Retina (tissue), 1 donor: ENCODE results near the gene IL34.
A peak's percentile ranks its signal among the peaks of the same experiment; 100 is the strongest.

Experiments used
- DNase-seq: peaks from one replicate; pipeline ENCODE4 v3.0.0-alpha.2; 2016

IL34 gene

DNA sequence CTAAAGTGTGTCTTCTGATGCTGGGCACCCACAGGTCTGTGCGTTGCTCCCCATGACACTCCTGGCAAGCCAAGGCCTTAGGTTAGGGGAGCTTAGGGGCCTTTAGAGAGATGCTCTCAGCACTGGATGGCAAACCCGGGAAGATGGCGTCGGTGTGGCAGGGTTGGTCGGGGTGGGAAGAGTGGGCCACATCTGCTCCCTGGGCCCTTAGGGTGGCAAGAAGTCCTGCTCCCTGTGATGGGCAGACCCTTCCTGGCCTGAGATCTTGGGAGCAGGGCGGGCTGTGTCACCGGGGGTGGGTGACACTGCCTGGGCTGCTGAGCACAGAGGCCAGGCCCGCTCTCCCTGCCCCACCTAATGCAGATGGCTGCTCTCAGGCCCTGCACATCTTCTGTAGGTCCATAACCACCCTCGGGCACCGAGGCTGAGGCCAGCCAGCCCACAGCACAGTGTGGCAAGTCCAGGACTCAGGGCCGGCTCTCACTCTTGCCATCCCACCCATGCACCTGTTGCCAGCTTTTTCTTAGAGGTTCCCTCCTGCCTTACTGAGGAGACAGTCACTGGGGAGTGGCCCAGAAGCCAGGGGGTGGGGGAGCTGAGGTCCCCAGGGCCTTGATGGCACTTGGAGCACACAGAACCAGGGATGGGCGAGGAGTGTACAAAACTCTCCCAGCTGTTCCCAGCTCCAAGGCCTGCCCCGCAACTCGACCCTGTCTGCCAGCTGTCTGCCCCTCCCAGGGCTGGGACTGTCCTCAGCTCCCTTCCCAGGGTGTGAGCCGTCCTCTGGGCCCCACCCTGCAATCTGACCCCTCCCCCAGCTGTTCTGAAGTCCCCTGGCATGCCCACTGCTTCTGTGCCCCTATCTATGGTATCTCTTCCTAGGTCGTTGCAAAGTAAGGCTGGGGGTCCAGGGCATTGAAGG, 43.9 kb downstream of the IL34 start:
- DNase-seq, result no peak

DNA sequence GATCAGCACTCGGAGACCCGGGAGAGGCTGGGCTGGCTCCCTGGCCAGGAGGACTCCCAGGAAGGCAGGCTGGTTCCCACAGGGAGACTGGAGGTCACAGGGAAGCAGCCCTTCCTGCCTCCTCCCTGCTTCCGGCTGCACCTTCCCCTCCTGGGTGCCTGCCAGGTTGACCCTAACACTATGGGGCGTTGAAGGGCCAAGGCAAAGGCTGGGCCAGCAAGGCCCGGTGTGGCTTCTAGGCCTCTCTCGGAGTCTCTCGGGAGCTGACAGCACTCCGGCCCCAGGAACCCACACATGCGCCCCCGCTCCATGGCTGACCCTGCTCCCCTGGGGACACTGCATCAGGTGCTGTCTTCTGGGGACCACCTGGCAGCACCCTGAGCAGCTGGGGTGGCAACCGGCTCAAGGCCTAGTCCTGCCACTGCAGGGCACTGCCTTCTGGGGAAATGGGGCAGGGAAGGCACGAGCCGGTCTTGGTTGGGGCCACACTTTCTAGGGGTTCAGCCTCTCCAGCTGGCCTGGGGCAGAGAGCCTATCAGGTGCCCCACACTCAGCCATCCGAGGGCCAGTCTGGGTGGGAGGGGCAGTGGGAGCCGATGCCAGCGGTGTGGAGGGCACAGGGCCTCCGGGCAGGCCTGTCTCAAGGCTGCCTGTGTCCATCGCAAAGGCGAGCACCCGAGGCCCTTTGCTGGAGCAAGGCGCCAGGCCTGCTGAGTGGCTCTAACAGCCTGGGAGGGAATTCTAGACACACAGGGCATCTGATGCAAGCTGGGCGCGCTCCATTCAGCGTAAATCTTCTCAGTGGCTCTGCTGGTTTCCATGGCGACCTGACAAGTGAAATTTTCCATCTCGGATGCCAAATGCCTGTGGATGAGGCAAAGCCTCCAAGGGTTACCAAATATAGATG, 45.1 kb downstream of the IL34 start:
- DNase-seq, result peak; percentile 66

DNA sequence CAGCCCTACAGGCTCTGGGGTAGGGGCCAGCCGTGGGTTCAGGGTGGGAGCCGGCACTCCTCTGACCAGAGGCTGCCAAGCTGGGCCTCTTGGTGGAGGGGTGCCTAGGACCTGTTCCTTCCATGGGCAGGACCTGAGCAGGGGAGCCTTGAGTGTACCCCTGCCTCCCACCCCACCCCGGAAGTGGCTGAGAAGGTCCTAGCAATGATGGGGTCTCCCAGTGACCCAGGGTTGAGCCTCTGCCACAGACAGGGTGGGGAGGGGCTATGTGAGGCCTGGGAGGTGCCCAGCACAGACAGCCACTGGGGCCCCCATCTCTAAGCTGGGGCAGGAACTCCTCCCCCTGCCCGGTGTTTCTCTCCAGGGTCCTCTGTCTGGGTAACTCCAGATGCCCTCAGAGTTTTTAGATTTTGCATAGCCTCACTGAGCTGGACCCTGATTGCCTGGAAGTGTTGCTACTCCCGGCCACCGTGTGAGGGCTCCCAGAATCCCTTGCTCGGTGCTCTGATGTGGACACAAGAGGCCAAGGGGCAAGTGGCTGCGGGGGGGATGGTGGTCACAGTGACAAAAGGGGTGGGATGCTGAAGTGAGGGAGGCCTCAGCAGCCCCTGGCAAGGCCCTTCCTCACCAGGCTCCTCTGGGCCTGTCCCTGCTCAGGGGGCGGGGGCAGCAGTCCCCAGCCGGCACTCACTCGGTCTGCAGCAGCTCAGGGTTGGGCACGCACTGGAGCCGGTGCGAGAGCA, 45.9 kb downstream of the IL34 start:
- DNase-seq, result peak; percentile 48

DNA sequence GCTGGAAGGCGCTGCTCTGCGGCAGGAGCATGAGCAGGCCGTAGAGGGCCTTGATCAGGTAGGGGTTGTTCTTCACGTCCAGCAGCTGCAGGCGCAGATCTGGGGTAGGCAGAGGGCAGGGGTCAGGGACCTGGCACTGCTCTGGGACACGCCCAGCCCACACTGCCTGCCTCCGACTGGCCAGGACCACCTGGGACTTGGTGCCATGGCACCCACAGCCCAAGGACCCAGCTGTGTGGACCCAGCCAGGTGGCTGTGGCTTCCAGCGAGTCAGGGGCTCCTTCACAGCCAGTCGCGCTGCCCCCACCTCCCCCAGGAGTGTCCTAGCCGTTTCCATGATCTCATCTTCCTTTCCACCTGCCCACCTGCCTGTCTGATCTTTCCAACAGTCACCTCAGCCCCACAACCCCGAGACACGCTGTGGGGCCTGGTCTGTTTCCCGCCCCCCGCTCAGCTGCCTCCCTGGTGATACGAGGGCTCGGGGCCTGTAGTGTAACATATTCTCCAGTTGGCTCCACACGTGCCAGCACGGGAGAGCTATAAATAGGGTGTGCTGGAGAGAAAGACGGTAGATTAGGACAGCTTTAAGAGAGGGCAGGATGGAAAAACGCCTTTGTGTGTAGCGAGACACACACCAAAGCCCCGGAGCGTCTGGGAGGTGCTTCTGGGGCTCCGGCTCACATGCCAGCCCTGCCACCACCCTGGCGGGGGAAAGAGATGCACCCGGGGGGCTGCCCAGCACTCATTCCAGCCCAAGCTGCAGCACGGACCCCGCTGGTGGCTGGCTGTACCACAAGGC, 46.7 kb downstream of the IL34 start:
- peak; percentile 42 for DNase-seq

DNA sequence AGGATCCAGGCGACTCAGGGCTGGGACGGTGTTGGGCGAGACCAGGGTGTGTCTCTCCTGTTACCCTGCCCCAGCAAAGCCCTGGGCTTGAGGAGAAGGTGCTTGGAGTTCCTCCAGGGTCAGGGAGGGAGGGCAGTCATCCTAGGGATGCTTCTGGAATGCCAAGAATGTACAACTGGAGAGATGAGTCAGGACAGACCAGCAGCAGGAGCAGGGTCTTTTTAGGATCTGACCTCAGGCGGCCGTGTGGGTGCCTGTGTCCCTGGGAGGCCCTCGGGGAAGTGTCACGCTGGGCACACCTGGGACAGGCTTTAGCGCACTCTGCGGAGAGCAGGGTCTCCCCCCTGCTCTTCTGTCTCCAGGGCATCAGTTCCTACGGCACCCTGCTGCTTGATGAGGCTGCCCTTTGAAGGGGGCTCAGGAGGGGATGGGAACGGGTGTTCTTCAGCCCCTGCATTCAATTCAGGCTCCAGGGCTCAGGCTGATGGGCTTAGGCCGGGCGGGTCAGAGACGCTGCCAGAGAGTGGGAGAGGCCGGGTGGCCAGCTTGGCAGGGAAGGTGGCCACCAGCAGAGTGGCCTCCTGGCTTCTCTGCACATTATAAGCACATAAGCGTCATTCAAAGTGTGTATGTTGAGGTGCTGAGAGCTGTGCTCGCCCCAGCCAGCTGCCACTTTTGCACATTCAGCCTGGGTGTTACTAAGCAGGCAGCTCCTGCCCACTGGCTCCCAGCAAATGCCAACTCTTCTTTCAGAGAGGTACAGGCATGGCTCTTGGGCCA, 47.9 kb downstream of the IL34 start:
- peak; percentile 50 for DNase-seq

DNA sequence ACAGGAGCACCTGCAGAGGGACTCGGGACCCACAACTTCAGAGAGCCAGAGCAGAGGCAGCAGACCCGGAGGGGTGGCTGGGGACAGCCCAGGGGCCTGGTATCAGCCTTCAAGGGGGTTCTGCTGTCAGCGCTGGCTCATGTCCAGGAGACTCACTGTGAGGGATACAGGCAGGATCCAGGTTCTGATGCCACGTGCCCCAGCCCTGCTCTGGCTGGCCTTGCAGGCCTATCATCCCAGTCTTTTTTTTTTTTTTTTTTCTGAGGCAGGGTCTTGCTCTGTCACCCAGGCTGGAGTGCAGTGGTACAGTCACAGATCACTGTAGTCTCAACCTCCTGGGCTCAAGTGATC, 48.5 kb downstream of the IL34 start:
- DNase-seq, result no peak

DNA sequence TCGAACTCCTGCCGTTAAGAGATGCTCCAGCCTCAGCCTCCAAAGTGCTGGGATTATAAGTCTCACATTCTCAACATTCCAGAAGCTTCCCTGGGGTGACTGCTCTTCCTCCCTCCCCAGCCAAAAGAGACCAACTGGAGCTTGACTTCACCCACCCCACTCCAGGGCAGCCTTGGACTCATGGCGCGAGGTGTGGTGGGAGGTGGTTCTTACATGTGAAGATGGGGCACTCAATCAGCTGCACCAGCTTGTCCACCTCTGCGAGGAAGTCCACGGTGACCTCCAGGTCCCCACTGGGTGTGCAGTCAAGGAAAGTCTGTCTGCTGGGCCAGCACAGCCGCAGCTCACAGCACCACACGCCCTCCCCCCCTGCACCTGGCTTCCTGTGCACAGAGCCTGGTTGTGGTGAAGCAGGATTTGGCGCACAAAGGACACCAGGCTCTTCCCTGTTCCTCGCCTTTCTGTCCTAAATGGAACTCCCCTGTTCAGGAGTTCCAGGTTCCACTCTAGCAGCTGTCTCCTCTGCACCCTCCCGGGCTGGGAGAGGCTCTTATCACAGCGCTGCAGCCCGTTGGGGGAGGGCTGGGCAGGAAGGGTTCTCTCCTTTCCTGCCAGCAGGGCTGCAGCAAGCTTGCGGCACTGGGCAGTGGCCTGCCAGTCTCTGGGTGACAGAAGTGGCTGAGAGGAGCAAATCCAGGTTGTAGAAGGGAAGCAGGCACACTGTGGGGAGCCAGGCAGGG, 49.1 kb downstream of the IL34 start:
- peak; percentile 10 for DNase-seq

DNA sequence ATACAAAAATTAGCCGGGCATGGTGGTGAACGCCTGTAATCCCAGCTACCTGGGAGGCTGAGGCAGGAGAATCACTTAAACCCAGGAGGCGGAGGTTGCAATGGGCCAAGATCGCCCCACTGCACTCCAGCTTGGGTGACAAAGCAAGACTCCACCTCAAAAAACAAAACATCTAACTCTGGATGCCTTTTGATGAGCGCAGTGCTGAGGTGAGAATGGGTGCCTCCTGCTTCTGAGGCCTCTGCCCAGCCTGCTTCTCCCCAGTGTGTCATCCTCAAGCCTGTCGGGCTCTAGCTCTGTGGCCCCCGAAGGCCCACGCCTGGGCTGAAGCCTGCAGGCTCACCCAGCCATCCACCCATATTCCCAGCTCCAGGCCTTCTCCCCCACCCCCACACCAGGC, 50.0 kb downstream of the IL34 start:
- DNase-seq, result no peak

DNA sequence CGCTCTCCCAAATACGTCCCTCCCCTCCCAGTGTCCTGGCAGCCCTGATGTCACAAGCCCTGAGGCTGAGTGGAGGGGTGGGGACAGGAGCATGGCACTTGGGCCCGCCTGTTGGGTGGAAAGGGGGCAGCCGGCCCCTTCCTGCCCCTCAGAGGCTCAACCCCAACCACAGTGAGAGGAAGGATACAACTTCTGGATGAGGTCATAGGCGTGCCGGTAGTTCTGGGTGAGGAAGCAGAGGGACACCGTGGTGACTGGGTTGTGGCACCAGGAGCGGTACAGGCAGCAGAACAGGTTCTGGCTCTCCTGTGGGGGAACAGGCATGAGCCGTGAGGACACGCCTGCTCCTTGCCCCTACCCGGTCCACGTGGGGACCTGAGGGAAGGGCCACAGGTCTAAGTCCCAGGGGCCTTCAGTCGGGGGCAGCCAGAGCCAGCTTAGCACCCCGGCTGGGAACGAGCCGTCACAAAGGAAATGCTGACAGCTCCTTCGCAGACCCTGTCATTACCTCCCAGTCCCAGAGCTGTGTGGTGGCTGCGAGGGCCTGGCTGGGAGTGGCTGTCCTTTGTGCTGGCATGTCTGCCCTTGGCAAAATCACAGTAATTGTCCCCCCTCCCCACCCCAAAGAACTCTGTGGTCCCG, 50.7 kb downstream of the IL34 start:
- DNase-seq, result peak; percentile 33

DNA sequence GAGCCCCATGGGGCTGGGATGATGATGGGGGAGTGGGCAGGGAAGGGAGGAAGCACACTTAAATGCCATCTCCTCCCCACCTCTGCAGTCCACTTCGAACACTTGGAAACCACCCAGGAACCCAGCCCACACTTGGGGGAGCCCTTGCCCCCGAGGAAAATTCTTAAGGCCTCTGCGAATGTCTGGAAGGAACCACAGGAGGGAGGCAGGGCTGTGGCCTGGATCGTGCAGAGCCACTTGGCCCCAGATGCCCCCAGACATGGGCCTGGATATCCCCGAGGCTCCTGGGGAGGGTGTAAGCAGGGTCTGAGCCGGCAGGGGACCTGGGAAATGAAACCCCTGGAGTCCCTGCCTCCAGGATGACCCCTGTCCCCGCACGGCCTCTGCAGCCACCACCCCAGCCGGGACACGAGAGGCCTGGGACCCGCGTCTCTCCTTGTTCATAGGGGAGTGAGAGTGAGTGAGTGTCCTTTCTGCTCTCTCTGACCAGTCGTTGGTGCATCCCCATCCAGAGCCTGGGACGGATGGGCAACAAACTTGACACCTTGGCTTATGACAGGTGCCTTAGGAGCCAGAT, 51.3 kb downstream of the IL34 start:
- DNase-seq, result no peak

DNA sequence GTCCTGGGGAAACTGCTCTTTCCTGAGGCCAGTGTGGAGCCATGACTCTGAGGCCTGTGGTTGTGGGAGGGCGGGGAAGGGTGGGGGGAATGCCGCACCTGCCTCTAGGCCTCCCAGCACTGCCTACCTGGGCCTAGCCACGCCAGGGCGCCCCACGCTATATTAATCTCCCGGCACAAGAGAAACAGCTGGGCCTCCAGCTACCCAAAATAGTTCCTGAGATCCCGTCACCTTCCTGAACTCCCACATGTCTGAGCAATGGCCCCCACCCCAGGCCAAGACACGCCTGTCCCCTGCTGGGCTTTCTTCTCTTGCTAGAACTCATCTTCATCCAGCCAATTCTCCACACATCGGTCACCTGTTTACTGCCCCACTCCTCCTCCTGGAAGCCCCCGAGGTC, 52.5 kb downstream of the IL34 start:
- no peak for DNase-seq

DNA sequence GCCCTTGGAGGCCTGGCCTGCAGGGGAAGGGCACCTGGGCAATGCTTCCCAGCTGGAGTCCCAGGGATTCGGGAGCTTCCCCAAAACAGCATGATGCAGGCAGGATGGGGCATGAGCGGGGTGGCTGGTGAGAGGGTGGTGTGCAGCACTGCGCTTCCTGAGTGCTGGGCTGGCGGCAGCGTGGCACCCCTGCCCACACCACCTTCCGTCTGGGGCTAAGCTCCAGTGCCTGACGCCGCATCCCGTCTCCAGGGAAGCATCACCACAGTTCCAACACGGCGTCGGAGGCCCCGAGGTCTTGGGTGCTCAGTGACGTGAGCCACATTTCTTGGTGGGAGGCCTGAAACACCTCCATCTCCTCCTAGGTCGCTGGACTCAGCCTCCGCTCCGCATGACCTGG, 53.3 kb downstream of the IL34 start:
- DNase-seq, result no peak

DNA sequence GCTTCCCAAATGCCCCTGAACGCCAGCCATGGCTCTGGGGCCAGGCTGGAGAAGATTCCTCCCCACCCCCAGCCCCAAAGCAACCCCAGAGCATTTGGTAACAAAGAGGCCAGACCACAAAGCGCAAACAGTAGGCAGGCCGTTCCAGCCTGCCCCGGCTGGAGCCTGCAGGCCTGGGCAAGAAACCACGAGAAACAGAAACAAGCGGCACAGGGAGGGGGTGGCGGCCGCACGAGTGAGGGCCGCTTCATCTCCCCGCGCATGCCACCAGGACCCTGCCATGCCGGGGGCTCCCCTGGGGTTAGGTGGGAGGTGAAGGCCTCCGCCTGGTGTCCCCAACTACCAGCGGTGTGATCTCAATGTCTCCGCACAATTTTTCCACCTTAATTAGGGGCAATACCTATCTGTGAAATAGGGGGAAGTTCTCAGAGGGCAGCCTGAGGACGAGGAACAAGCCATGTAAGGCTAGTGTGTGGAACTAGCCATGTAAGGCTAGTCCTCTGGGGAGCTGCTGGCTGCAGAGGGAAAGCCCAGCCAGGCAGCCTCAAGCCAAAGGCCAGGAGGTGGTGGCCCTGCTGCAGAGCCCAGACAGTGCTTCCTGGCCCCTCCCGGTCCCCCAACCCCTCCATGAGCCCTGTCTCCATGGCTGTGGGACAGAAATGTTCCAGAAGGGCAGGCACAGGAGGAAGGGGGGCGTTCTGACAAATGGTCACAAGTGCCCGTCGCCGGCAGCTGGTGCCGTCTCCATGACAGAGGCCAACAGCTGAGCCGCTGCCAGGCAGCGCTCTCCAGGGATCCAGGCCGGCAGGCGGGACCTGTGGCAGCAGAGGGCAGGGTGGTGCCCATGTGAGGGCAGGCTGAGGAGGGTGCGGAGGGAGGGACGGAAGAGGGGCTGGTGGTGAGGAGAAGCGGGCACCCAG, 54.0 kb downstream of the IL34 start:
- DNase-seq, result peak; percentile 45

DNA sequence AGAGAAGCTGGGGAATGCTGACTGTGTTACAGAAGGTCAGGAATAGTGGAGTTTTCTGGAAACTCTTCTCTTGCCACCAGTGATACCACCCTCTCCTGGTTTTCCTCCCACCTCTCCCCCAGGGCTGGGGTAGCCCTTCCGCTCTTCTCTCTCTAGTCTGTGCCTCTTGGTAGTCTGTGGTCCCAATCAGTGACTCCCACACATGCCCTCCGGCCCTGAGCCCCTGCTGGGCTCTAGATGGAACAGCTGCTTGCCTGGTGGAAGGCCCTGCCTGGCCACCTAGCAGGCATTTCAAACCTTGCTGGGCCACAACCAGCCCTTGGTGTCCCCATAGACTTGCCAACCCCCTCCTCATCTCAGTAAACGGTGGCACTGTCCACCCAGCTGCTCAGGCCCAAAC, 54.7 kb downstream of the IL34 start:
- peak; percentile 32 for DNase-seq

DNA sequence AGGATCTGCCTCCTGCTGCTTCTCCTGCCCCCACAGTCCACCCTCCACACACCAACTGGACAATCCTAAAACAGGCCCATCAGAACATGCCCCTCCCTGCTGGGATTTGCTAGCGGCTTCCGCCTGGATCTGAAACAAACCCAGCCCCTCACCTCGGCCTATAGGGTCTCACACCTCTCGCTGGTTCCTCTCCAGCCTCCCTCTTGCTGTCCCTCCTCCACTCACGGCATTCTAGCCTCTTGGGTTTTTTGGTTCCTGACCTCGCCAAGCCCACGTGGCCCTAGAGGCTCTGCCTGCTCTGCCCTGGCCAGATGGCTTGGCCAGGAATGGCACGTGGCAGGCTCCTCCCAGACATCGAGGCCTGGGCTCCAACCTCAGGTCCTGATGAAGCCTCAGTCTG, 55.2 kb downstream of the IL34 start:
- no peak for DNase-seq

DNA sequence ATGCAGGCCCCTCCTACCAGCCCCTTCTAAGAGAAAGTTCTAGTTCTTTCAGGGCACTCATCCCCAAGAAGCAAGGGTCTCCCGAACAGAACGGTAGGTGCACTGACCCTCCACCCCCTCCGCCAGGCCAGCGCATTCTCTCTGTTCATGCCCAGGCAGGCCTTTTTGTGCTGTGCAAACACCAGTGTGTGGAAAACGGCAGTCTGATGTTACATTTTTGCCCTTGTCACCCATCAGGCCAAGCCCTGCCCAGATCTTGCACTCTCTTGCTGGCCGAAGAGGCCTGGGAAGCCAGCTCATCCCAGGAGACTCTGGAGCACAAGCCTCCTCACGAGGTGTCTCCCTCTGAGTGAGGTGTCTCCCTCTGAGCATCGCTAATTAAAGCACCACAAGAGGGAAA, 55.6 kb downstream of the IL34 start:
- no peak for DNase-seq

DNA sequence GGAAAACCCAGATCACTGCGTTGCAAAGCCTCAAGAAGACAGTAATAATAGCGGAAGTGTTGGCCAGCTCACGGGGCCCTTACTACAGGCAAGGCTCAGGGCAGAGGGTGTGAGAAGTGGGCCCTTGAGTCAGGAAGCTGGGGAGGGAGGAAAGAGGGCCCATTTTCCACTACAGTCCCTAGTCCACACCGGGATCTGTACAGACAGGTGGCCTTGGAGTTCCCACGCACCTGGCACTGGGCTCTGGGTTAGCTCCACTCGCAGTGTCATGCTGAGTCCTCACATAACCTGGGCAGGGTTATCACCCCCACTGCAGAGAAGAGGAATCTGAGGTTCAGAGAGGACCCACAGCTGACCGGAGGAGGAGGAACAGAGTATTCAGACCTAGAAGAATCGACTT, 56.3 kb downstream of the IL34 start:
- DNase-seq, result no peak

DNA sequence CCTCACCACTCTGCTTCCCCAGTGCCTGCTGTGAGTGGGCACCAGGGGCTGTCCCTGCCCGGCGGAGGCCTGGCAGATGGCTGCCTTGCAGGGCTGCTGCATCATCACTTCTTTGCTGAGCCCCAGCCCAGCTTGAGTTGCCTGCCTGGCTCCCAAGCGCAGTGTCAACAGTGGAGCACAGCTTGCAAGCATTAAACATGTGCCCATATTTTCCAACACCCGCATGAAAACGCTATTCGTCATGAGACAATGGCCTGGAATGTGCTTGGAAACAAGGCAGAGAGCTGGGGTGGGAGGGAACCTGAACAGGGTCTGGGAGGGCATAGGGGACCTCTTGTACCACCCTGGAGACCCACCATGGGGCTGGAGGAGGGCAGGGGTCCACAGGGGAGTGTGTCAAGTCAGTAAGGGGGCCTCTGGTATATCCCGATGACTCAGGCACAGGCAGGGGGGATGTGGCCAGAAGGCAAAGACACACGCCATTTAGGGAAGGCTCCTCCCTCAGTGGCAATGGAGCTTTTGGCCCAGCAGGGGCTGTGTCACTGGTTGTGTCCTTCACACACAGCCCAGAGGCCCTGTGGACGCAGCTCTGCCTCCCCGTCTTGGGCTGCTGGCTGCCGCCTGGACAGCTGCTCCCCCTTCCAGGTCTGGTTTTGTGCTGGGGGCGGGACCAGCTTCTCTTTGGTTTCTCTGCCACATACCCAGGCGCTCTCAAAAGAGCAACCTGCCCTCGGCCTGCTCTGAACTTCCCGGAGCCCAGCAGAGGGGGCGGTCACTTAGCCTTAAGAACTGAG, 56.9 kb downstream of the IL34 start:
- DNase-seq, result peak; percentile 79
